HG03342 (cell line): ENCODE data around the gene SHMT2.

Experiments used
- ATAC-seq: cut with Tn5 transposase; IDR thresholded peaks from one replicate; pipeline ENCODE4 v1.9.1; 2021; ENCODE audit warnings: mild to moderate bottlenecking, moderate library complexity; ENCODE audit not compliant: unreplicated experiment

The SHMT2 gene

GRCh38 chr12:57238854-57239554, 9.5 kb downstream of the SHMT2 start:
- peak; percentile 52 for ATAC-seq

DNA sequence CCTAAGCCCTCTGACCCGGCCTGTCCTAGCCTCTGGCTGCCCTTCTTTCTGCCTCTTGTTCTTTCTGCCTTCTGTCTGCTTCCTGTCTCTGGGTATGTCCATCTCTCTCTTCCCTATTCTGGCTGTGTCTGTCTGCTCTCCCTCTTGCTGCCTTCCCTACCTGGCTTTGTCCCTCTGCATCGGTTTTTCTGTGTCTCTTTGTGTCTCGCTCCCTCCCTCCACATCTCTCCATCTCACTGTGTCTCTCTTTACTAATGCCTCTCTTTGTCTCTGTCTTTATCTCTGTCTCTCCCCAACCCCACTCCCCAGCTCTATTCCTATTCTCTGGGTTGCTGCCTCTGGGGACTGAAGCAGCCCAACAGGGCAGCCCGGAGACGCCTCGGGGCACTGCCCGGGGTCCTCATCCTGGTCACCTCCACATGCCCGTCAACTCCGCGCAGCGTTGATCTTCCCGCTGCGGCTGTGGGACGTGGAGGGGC, 10.1 kb downstream of the SHMT2 start:
- no peak for ATAC-seq

- ATAC-seq = no peak
Observed at GRCh38 chr12:57240066-57240921, 10.8 kb downstream of the SHMT2 start.

GRCh38 chr12:57240926-57241401, 11.5 kb downstream of the SHMT2 start:
- no peak for ATAC-seq

DNA sequence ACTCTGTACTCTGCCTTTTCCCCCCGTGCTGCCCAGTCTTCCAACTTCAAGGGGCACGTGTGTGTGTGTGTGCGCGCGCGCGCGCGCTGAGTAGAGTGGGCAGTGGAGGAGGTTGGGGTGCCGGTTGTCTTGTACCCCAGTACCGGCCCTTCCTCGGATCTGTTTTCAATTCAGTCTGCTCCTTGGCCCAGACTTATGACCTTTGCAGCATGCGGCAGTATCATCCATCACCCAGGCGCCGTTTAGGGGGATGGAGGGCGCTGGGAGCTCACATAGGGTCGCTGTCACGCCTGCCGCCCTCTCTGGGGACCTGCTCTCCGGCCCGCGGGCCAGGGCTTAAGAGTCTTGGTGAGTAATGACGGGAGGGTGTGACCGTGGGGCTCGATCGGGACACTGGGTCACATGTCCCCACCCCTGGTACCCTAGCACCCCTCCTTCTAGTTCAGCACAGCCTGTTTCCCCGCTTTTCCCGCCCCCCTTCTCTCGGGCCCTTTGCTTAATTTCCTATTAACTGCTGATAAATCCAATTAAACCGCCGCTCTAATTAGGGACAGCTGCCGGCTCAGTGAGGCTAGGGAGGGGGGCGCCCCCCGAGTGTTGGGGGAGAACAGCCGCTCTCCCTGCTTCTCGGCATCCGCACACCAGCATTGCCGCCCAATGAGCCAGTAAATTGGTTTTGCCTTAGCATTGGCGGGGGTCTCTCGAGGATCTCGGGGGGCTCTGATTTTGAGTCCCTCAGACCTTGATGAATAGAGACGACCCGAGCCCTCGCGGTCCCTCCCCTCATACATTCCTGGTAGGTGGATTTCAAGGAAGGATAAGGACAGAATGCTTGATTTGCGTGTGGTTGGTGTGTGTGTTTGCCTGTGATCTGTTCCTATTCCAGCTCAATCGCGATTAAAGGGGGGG, 12.1 kb downstream of the SHMT2 start:
- no peak for ATAC-seq

DNA sequence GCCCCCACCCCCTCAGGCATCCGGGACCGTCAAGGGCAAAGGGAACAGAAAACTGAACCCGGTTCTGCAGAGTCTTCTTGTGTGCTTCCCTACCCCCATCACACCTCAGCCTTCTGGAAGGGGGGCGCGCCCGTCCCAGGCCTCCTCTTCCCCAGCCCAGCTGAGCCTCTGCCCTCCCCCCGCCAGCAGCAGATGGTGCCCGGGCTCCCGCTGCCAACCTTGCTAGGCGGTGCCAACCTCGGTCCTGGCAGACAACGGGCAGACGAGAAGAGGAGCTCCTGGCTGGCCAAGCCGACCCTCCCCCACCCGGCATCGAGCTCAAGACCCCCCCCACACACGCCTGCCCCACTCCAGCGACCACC, 12.8 kb downstream of the SHMT2 start:
- no peak for ATAC-seq

DNA sequence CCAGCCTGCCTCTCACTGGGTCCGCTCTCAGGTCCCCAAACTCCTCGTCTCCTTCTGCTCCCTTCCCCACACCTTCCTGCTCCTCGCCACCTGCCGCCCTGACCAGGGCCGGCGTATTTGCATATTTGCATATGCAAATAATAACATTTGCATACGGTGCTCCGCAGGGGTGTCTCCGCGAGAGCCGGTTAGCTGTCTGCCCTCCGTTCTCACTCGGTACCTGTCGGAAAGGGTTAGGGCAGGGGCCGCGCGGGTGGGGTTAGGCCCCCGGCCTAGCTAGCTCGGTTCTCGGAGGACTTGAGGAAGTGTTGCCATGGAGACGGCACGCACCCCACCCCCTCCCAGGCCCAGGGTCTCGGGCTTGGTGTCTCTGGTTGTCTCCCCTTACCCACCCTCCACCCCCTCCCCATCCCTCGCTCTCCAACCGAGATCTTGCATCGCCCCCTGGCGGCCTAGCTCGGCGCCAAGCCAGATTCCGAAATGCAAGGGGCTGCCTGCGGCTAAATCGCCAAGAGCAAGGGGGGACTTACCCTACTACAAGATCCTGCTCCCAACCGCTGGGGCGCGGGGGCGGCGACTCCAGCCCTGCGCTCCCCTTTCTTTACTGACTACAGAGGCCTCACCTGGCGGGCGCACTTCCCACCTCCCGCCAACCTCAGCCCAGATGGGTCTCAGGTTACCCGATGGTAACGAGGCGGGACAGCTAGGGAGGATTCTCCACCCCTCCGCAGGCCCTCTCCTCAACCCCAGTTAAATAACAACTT, 13.4 kb downstream of the SHMT2 start:
- ATAC-seq = peak; percentile 47

GRCh38 chr12:57243521-57244311, 14.2 kb downstream of the SHMT2 start:
- no peak for ATAC-seq

- no peak for ATAC-seq
Observed at GRCh38 chr12:57244312-57244696, 14.8 kb downstream of the SHMT2 start.

DNA sequence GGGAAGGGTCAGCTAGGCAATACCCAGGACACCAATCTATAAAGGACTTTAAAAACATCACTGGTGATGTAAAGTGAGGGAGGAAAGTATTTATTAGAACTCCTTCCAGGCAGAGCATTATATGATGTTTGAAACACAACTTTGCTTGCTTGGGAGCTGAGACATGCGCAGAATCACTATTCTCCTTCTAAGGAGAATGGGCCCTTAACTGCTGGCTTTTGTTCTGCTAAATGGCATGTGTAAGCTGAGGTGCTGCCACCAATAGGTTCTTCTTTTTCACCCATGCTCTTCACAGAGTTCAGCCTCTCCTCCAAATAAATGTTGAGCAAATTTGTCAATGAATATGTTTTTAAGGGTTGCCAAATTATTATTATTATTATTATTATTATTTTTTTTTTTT, 17.5 kb downstream of the SHMT2 start:
- ATAC-seq = no peak

DNA sequence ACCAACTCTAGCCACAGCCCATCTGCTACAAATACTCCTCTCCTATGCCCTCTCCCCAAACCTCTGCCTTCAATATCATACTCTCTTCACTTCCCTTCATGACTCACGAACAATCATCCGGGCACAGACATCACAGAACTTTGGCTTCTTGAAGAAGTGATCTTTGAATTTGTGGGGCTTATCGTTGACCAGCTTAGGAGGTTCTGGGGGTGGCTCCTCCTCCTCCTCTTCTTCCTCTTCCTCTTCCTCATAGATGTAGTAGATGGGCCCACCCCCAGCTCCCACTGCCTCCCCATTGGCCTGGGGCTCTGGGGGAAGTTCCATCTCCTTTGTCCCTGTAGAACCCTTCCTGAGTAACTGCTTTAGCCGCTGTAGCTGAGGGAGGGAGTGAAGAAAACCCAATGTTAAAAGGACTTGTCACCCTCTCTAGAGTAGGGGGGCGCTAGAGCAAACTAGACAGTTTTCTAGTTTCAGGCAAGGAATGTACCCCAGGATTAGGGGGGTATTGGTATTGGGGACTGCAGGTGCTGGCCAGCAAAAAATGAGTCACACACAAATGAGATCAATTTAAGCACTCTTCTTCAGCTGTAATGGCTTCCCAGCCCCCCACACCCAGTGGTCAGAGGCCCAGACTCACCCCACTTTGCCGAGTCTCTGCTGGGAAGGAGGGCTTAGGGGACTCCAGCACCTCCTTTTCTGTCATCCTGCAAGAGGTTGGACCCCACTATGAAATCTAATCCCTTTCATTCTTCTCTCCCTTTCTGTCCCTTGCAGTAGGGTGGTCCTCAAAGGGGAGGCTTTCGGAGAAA, 19.6 kb downstream of the SHMT2 start:
- ATAC-seq = no peak

- ATAC-seq = no peak
Observed at GRCh38 chr12:57250541-57250940, 21.0 kb downstream of the SHMT2 start.

DNA sequence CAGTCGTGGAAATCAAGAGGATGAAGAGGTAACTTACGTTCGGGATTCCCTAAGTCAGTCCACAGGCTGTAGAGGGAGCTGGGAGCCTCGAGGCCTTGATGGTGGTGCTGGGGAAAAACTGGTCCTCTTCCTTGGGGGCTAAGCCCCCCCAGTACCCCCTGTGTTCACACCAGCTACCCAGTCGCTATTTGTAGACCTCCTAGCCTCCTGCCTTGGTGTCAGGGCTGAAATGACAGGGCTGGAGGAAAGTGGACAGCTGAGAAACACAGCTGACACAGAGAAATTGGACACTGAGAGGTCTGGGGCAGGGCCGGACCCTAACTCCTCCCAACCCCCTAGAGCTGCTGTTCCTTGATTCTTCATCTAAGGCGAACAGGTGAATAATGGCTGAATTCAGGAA, 21.4 kb downstream of the SHMT2 start, which contains the start of gene STAC3:
TSS of gene STAC3 (minus strand) at position 232 of the 400 bp plus-strand sequence. CDS start 1,551 bp downstream, outside the sequence.
- no peak for ATAC-seq

DNA sequence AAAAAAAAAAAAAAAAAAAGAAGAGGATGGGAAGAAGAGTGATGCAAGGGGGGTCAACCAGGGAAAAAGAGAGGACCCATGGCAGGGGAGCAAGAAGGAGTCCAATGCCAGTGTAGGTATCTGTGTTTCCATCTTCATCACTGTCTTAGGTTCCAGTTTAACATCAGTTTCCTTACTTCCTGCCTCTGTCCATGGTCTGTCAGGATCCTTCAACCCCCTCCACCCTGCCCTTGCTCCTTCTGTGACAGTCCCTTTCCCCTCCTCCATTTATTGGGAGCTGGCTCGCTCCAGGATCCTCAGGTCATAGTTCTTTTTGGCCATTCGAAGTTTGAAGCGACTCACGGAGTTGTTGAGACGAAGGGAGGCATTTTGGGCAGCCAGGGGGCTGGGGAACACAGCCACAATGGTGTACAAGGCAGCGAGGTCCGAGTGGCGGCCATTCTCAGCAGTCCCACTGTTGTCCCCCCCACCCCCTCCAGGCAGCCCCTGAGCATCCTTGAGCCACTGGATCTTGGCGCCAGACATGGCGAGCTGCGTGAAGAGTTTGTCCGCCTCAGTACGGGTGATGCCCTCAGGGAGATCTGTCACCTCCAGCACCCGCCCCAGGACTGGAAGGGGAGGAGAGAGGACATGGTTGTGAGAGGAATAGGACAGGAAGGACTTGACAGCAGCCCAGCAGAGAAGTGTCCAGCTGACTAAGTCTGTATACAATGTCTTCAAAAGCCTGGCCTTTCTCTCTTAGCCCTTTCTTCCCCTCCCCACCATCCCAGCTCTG, 25.2 kb downstream of the SHMT2 start:
- ATAC-seq = no peak

GRCh38 chr12:57255916-57256315, 26.4 kb downstream of the SHMT2 start:
- ATAC-seq = no peak

DNA sequence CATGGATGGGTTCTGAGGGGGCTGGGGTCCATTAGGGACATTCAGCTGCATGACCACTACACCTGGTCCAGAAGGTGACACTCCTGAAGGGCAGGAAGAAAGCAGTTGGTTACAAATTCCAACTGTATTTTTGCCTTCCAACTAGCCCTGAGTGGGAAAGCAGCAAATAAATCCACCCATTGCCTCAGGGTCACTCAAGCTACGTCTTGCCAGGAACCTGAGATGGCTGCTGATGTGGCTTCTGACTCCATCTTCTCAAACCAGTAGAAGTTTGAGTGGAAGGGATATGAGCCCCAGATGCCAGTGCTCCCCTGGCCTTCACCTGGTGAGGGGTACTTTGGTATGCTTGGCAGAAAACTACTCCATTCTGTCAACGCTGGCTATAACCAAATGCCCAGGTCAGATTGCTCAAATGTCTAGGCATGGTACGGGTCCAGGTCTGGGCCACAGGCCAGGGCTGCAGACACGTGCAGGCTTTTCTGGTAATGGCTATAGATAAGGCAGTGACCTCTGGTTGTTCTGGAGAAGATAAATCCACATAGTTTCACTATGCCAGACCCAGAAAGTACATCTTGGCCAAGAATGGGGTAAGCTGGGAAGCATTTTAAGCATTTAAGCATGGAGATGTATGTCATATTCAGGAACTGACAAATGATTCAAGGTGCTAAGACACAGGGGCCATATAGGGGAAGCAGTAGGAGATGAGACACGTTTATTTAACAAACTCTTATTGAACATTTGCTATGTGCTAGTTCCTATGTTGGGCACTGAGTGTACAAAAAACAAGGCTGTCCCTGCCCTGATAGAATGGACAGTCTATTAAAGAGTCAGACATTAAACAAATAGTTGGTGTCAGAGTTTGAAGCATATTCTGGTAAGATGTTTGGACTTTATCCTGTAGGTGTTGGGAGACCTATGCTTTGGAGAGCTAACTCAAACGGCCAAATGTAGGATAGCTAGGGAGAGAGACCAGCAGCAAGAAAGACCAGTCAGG, 29.8 kb downstream of the SHMT2 start:
- ATAC-seq = no peak

DNA sequence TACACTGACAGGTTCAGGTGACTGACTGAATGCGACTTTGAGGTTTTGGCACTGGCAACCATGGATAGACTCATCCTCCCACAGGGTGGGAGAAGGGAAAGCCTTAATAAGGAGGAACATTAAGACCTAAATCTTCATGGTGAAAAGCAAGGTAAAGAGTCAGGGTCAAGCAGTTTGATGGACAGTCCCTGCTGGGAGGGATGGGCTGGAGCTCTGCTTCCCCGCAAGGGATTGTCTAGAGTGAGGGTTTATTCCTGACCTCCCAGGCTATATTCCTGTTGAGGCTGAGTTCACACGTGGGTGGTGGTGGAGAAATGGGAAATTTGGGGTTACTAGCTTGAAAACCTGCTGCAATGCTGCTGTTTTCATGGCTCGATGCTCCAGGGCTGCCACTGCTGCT, 30.9 kb downstream of the SHMT2 start:
- no peak for ATAC-seq
